Testis (tissue), 2 donors: ENCODE data around the gene CHTF8.

Experiments used
- POLR2A ChIP-seq: fragments of 450-650 bp; IDR thresholded peaks from one replicate; pipeline ENCODE4 v1.6.1; 2017; ENCODE audit warnings: antibody characterized with exemption, mild to moderate bottlenecking, moderate library complexity
- TF ChIP-seq, protein P1 (sequence below), 3 experiments: fragments of 450-650 bp in 2 of 3; fragments of 200-600 bp in 1 of 3; sonication (generic) in 1 of 3; IDR thresholded peaks; one replicate each; pipeline ENCODE4 v1.5.1; 2016 to 2019; ENCODE audit warnings: antibody characterized with exemption in 3 of 3, mild to moderate bottlenecking in 2 of 3, moderate library complexity in 1 of 3

DNA sequence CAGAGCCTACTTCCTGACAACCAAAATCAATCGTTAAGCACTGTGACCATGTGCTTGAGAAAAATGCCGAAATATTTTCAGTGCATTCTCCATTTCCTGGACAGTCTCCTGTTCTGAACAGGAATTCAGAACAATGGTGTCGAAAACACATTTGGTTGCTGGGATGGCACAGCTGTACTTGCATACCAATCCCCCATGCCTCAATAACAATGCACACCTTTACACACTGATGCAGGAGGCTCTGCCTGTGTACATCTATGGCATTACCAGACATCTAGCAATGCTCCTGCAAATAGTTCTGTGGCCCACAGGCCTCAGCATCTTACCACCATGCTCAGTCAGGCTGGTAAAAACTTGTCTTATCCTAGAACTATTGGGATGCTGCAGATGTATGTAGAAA is 6.2 kb downstream of the CHTF8 start:
- TF ChIP-seq, protein P1, sequence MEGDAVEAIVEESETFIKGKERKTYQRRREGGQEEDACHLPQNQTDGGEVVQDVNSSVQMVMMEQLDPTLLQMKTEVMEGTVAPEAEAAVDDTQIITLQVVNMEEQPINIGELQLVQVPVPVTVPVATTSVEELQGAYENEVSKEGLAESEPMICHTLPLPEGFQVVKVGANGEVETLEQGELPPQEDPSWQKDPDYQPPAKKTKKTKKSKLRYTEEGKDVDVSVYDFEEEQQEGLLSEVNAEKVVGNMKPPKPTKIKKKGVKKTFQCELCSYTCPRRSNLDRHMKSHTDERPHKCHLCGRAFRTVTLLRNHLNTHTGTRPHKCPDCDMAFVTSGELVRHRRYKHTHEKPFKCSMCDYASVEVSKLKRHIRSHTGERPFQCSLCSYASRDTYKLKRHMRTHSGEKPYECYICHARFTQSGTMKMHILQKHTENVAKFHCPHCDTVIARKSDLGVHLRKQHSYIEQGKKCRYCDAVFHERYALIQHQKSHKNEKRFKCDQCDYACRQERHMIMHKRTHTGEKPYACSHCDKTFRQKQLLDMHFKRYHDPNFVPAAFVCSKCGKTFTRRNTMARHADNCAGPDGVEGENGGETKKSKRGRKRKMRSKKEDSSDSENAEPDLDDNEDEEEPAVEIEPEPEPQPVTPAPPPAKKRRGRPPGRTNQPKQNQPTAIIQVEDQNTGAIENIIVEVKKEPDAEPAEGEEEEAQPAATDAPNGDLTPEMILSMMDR (IDR thresholded peaks at IDR 0.05) = no peak
- TF ChIP-seq POLR2A = no peak
